H7 (cell line): ENCODE results near the gene GDAP1L1. TPM values are rescaled to one million over a fixed set of nuclear protein-coding genes. Genes with fewer than 3 reads are reported as not detected.
"Not testable (repeated sequence)": the region's sequence is repeated elsewhere in the genome, so short reads cannot be mapped to it uniquely, and the experiment has no call there.

Source experiments
- DNase-seq: peaks from one replicate; pipeline ENCODE4 v3.0.0; 2012
- H3K27me3 ChIP-seq: 2 replicates; pipeline ENCODE4 v1.6.0; 2011; ENCODE audit warnings: mild to moderate bottlenecking, low read length; ENCODE audit not compliant: control insufficient read depth, insufficient read depth
- H3K36me3 ChIP-seq: replicated peaks from 2 replicates; pipeline ENCODE4 v1.5.1; 2011; ENCODE audit warnings: low read length; ENCODE audit not compliant: control insufficient read depth, insufficient read depth
- H3K4me3 ChIP-seq: 2 replicates; pipeline ENCODE4 v1.5.1; 2011; ENCODE audit warnings: low read depth, mild to moderate bottlenecking, control low read depth, low read length, moderate library complexity; ENCODE audit not compliant: insufficient read depth
- total RNA-seq: library from RNA; depleted of rRNA; stranded (reverse); fragments of >200 nt; shearing (Covaris generic); gene quantifications from 2 replicates; pipeline ENCODE4 v1.2.3, GENCODE V29; 2014; rRNA removed

The GDAP1L1 gene
- total RNA-seq, 1 experiment from 2014 or later = 6.1 TPM

DNA sequence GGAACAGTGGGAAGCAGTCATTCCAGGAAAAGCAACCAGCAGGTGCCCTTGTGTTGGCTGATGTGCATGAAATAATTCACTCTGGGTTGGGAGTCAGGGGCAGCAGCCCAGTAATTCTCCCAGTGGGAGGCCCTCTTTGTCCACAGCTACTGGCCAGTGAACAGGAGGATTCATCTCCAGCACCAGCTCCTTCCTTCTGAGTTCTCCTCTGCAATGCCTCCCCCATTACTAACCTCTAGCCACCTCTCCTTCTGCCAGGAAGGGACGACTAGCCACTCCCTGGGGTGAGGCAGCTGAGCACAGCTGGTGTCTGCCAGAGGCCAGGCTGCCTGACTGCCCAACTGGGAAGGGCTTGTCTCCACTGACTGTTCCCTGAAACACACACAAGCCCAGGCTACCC is 77.2 kb downstream of the GDAP1L1 start:
- Histone ChIP-seq H3K36me3 (no peaks in the 10 kb centered on the region), H3K4me3 (no peak overlapping the region), H3K27me3 (no peaks in the 10 kb centered on the region; the same call in 1 of the 2 replicates)
- peak; percentile 49 for DNase-seq

DNA sequence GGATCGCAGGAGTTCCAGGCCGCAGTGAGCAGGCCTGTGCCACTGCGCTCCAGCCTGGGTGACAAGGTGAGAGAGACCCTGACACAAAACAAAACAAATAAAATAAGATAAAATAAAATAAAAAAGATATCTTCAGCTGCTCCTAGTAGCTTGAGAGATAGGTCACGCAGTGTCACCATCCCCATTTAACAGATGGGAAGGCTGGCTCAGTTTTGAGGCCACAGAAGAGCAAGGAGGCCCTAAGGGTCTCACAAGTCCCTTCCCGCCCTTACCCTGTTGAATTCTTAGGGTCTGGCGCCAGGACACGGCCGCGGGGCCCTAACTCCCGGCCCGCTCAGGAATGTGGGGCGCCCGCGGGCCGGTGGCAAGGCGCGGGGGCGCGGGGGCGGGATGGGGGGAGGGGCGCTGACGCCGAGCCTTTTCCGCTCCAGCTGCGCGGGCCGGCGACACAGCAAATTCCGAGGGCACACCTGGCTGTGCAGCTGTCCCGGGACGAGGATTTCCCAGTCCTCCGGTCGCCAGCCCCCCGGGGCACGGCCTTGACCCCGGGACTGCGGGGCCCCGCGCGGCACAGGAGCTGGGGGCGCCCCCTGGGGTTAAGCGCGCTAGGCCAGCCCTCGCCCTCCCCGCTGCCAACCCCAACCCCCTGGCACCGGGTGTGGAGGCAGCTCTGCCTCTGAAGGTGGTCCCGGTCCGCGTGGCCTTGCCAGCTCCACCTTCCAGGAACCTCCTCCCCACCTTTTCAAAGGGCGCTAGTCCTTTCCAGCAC is 79.5 kb downstream of the GDAP1L1 start:
- peak overlapping the region; percentile 35 for H3K4me3 ChIP-seq
- peak; percentile 85 for DNase-seq
- H3K36me3 ChIP-seq = no peaks in the 10 kb centered on the region
- no peaks in the 10 kb centered on the region; the same call in 1 of the 2 replicates for H3K27me3 ChIP-seq

DNA sequence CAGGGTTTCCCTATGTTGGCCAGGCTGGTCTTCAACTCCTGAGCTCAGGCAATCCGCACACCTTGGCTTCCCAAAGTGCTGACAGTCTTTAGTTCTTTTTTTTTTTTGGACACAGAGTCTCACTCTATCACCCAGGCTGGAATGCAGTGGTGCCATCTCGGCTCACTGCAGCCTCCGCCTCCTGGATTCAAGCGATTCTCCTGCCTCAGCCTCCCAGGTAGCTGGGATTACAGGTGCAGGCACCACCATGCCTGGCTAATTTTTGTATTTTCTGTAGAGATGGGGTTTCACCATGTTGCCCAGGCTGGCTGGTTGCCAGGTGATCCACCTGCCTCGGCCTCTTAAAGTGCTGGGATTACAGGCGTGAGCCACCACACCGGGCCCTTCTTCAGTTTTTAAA is 80.6 kb downstream of the GDAP1L1 start:
- H3K36me3 ChIP-seq, H3K27me3 ChIP-seq, H3K4me3 ChIP-seq, DNase-seq: not testable (repeated sequence)

DNA sequence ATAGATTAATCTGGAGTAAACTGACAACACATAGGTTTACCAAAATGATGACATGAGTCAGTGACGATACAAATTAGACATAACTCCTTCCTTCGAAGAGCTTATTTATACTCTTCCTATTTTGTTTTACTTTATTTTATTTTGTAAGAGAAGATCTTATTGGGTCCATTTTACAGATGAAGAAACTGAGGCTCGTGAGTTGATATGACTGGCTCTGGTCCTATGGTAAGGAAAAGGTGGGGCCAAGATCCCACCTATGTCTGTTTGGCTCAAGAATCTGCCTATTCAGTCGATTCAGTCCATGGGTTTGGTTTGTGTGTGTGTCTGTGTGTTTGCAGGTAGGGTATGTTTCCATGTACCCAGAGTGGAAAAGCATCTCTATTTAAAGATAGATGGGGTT is 81.3 kb downstream of the GDAP1L1 start:
- no peaks in the 10 kb centered on the region for H3K36me3 ChIP-seq
- DNase-seq = no peak
- H3K4me3 ChIP-seq = no peak overlapping the region
- H3K27me3 ChIP-seq = no peaks in the 10 kb centered on the region; the same call in 1 of the 2 replicates

Other genes with a start within 250 kb of the GDAP1L1 start
- 0.67 and 0.69 TPM in 2 replicates for gene JPH2, start 60.1 kb upstream of the GDAP1L1 start, total RNA-seq
- 28.5 and 33.0 TPM in 2 replicates for gene OSER1, start 36.5 kb upstream of the GDAP1L1 start, total RNA-seq
- 1.2 and 1.6 TPM in 2 replicates for gene FITM2, start 63.9 kb downstream of the GDAP1L1 start, total RNA-seq
- 0.07 TPM in 1 of 2 replicates, not detected in the other for gene R3HDML, start 89.7 kb downstream of the GDAP1L1 start, total RNA-seq
- 3.7 and 11.4 TPM in 2 replicates for gene HNF4A, start 108.4 kb downstream of the GDAP1L1 start, total RNA-seq
- gene TTPAL, start 228.6 kb downstream of the GDAP1L1 start, total RNA-seq = 3.6 TPM in 2 replicates